ENCODE data around the gene SLC27A3.

The SLC27A3 gene

GRCh38 chr1:153752072-153752471, 23.1 kb upstream of the SLC27A3 start:
- no peak for DNase-seq (ENCODE audit: low read depth)

GRCh38 chr1:153752571-153753195, 22.5 kb upstream of the SLC27A3 start:
- H3K4me3 ChIP-seq (ENCODE audit: low read depth, low read length) = no peak overlapping the region
- no peak for DNase-seq (ENCODE audit: low read depth)
- TF ChIP-seq MYC (IDR thresholded peaks at IDR 0.05; ENCODE audit: low read depth, low read length) (no peak), POLR2A (IDR thresholded peaks at IDR 0.05; ENCODE audit: extremely low read depth, insufficient read length) (no peak), MAX (IDR thresholded peaks at IDR 0.05; ENCODE audit: low read depth, low read length) (no peak), CTCF (IDR thresholded peaks at IDR 0.05; ENCODE audit: low read depth, low read length) (no peak)

More at GRCh38 chr1:153752072-153752471, 23.1 kb upstream of the SLC27A3 start:
- H3K4me3 ChIP-seq (ENCODE audit: low read depth, low read length) = no peak overlapping the region
- TF ChIP-seq CTCF (IDR thresholded peaks at IDR 0.05; ENCODE audit: low read depth, low read length) (no peak), POLR2A (IDR thresholded peaks at IDR 0.05; ENCODE audit: extremely low read depth, insufficient read length) (no peak), MAX (IDR thresholded peaks at IDR 0.05; ENCODE audit: low read depth, low read length) (no peak), MYC (IDR thresholded peaks at IDR 0.05; ENCODE audit: low read depth, low read length) (no peak)

DNA sequence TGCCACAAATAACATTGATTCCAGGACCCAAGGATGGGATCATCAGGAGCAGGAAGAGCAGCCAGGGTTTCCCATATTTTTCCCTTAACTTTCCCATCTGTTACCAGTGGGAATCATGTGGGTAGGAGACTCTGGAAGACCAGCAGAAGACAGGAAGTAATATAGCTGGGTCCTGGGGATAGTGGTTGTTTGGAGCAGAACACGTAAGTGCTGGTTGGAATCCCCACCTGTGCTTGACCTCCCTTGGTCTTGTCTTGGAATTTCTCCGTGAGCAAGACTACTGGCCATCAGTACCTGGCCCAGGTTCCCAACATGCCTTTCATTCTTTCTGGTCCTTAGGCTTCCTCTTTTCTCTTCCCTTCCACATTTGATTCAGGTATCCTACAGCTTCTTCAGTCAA, 20.9 kb upstream of the SLC27A3 start:
- no peak for TF ChIP-seq POLR2A (IDR thresholded peaks at IDR 0.05; ENCODE audit: extremely low read depth, insufficient read length)
- no peak for TF ChIP-seq CTCF (IDR thresholded peaks at IDR 0.05; ENCODE audit: low read depth, low read length)
- no peak for TF ChIP-seq MYC (IDR thresholded peaks at IDR 0.05; ENCODE audit: low read depth, low read length)
- no peak for TF ChIP-seq MAX (IDR thresholded peaks at IDR 0.05; ENCODE audit: low read depth, low read length)
- no peak for DNase-seq (ENCODE audit: low read depth)
- no peak overlapping the region for H3K4me3 ChIP-seq (ENCODE audit: low read depth, low read length)

DNA sequence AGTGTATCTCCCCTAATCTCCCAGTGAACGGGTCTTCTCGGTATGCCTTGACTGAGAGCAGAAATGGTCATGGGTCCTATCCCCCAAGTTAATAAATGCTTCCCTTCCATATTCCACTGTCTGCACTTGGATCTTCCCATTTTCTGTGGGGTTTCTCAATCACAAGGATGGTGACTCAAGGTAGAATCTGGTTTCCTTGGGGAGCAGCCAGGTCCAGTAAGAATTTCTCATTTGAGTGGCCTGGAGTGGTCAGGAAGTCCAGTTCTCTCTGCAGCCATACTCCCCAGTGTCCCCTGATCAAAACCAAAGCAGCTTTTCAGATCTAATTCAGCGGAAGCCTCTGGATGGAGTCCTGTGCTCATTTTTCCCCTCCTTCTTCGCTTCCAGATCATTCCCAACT, 14.8 kb upstream of the SLC27A3 start:
- no peak overlapping the region for H3K4me3 ChIP-seq (ENCODE audit: low read depth, low read length)
- DNase-seq (ENCODE audit: low read depth) = no peak
- TF ChIP-seq MAX (IDR thresholded peaks at IDR 0.05; ENCODE audit: low read depth, low read length) (no peak), POLR2A (IDR thresholded peaks at IDR 0.05; ENCODE audit: extremely low read depth, insufficient read length) (no peak), CTCF (IDR thresholded peaks at IDR 0.05; ENCODE audit: low read depth, low read length) (no peak), MYC (IDR thresholded peaks at IDR 0.05; ENCODE audit: low read depth, low read length) (no peak)

- no peak for DNase-seq (ENCODE audit: low read depth)
- TF ChIP-seq CTCF (IDR thresholded peaks at IDR 0.05; ENCODE audit: low read depth, low read length) (no peak), POLR2A (IDR thresholded peaks at IDR 0.05; ENCODE audit: extremely low read depth, insufficient read length) (no peak), MYC (IDR thresholded peaks at IDR 0.05; ENCODE audit: low read depth, low read length) (no peak), MAX (IDR thresholded peaks at IDR 0.05; ENCODE audit: low read depth, low read length) (no peak)
- H3K4me3 ChIP-seq (ENCODE audit: low read depth, low read length) = no peak overlapping the region
Observed at GRCh38 chr1:153763365-153764225, 11.6 kb upstream of the SLC27A3 start.
